HepG2 (cell line): ENCODE results near the gene AP1S3. TPM values are rescaled to one million over a fixed set of nuclear protein-coding genes. Genes with fewer than 3 reads are reported as not detected.

ENCODE experiments used
- ATAC-seq: fragments of 200-7000 bp; cut with Tn5 transposase; 3 replicates; pipeline ENCODE4 v1.9.1; 2020; ENCODE audit warnings: mild to moderate bottlenecking, moderate library complexity
- BruUV-seq: library from RNA; stranded (reverse); fragments of 400-500 nt; replicated peaks from 2 replicates; lab custom pipeline; 2021; lab: Mats Ljungman, UMichigan
- CTCF ChIA-PET: fragments of 300-600 bp; formaldehyde crosslinking; extraction: SDS; loops from one replicate; lab custom pipeline; 2021; ENCODE audit warnings: low total read pairs, inconsistent platforms, low intra/inter-chr PET ratio; lab: Yijun Ruan, JAX
- POLR2A ChIA-PET: fragments of 350-600 bp; sonication (Branson Sonifier 250); formaldehyde crosslinking; loops from one replicate; lab custom pipeline; 2020; ENCODE audit warnings: antibody characterized with exemption, inconsistent platforms; lab: Yijun Ruan, JAX
- DNase-seq: peaks from one replicate; pipeline ENCODE4 v3.0.0-alpha.2; 2015; ENCODE audit warnings: low spot score
- FAIRE-seq: peaks from 3 replicates; lab custom pipeline; 2011; peaks lifted over from hg19 to GRCh38; lab: Jason Lieb, UNC
- H2AFZ ChIP-seq: one replicate; pipeline ENCODE4 v1.6.1; 2011; ENCODE audit warnings: low read length, inconsistent platforms
- H3K27ac ChIP-seq: fragments of 300-600 bp; 3 replicates; pipeline ENCODE4 v1.8.0; 2011; ENCODE audit warnings: mixed run types, mild to moderate bottlenecking, mixed read lengths, low read length, inconsistent platforms; ENCODE audit not compliant: insufficient read depth; ENCODE audit errors: extremely low read length
- H3K27me3 ChIP-seq, 2 experiments: fragments of 200-600 bp in 1 of 2; 2 replicates in 1 of 2; 3 replicates in 1 of 2; pipeline versions ENCODE4 v1.6.0 to v1.8.0; 2011; ENCODE audit warnings: low read length in 2 of 2, mild to moderate bottlenecking in 2 of 2, moderate library complexity in 2 of 2, inconsistent platforms in 1 of 2; ENCODE audit not compliant: insufficient read depth in 2 of 2, control insufficient read depth in 1 of 2
- H3K36me3 ChIP-seq, 2 experiments: fragments of 200-600 bp in 1 of 2; replicated peaks in 1 of 2; 2 replicates in 1 of 2; 3 replicates in 1 of 2; pipeline versions ENCODE4 v1.5.1 to v1.8.0; 2011; ENCODE audit warnings: low read length in 2 of 2, inconsistent platforms in 1 of 2; ENCODE audit not compliant: insufficient read depth in 2 of 2, control insufficient read depth in 1 of 2
- H3K4me1 ChIP-seq: 2 replicates; pipeline ENCODE4 v1.5.1; 2012; ENCODE audit warnings: low read length, inconsistent platforms; ENCODE audit not compliant: insufficient read depth
- H3K4me2 ChIP-seq: 2 replicates; pipeline ENCODE4 v1.6.0; 2011; ENCODE audit warnings: low read depth, low read length, inconsistent platforms
- H3K4me3 ChIP-seq, 3 experiments: fragments of 200-600 bp in 1 of 3; sonication (generic), shearing (Covaris generic) in 1 of 3; replicated peaks in 1 of 3; 2 replicates each; pipeline ENCODE4 v1.5.1; 2011 to 2016; ENCODE audit warnings: low read length in 3 of 3, inconsistent platforms in 2 of 3, low read depth in 2 of 3, mild to moderate bottlenecking in 2 of 3, control low read depth in 1 of 3, mixed read lengths in 1 of 3; ENCODE audit not compliant: insufficient read depth in 1 of 3
- H3K79me2 ChIP-seq: one replicate; pipeline ENCODE4 v1.6.1; 2011; ENCODE audit warnings: low read length, inconsistent platforms; ENCODE audit not compliant: insufficient read depth
- H3K9ac ChIP-seq: 2 replicates; pipeline ENCODE4 v1.6.0; 2011; ENCODE audit warnings: mild to moderate bottlenecking, low read depth, low read length, inconsistent platforms; ENCODE audit not compliant: insufficient read depth
- H3K9me3 ChIP-seq: 2 replicates; pipeline ENCODE4 v1.5.1; 2012; ENCODE audit warnings: mild to moderate bottlenecking, low read length
- H4K20me1 ChIP-seq: 2 replicates; pipeline ENCODE4 v1.6.0; 2011; ENCODE audit warnings: inconsistent platforms, mild to moderate bottlenecking, low read length, moderate library complexity; ENCODE audit not compliant: insufficient read depth
- CHD4 ChIP-seq: fragments of 200-600 bp; sonication (generic); IDR thresholded peaks from 2 replicates; pipeline ENCODE4 v1.7.0; 2017; ENCODE audit warnings: mild to moderate bottlenecking, low read length, borderline replicate concordance
- FOSL2 ChIP-seq: sonication (generic); formaldehyde crosslinking; IDR thresholded peaks from 2 replicates; pipeline ENCODE4 v1.4.0; 2020; ENCODE audit warnings: missing genetic modification reagents
- GATA4 ChIP-seq: sonication (generic); IDR thresholded peaks from 2 replicates; pipeline ENCODE4 v1.6.1; 2016; ENCODE audit warnings: antibody characterized with exemption, low read depth, borderline replicate concordance
- GATAD1 ChIP-seq: IDR thresholded peaks from 2 replicates; pipeline ENCODE4 v1.6.1; 2016; ENCODE audit warnings: missing genetic modification reagents, missing compliant biosample characterization
- GATAD2A ChIP-seq: IDR thresholded peaks from 2 replicates; pipeline ENCODE4 v1.6.1; 2016
- HMG20A ChIP-seq: IDR thresholded peaks from 2 replicates; pipeline ENCODE4 v1.6.1; 2016; ENCODE audit warnings: borderline replicate concordance
- NFIC ChIP-seq: IDR thresholded peaks from 2 replicates; pipeline ENCODE4 v1.6.1; 2012; ENCODE audit warnings: mild to moderate bottlenecking, low read length, inconsistent platforms
- NFRKB ChIP-seq: fragments of 450-650 bp; IDR thresholded peaks from 2 replicates; pipeline ENCODE4 v1.6.1; 2017
- RARG ChIP-seq: sonication (generic); formaldehyde crosslinking; IDR thresholded peaks from 2 replicates; pipeline ENCODE4 v1.4.0; 2020; ENCODE audit warnings: low read depth, mild to moderate bottlenecking, missing genetic modification reagents
- RBFOX2 ChIP-seq: fragments of 200-400 bp; formaldehyde crosslinking; IDR thresholded peaks from 2 replicates; pipeline ENCODE4 v1.6.1; 2017; ENCODE audit warnings: low read depth, mild to moderate bottlenecking, low read length
- TARDBP ChIP-seq: sonication (generic); formaldehyde crosslinking; IDR thresholded peaks from 2 replicates; pipeline ENCODE4 v1.8.0; 2022; ENCODE audit warnings: mild to moderate bottlenecking, missing genetic modification reagents
- ZFX ChIP-seq: sonication (generic); formaldehyde crosslinking; IDR thresholded peaks from 2 replicates; pipeline ENCODE4 v1.4.0; 2020; ENCODE audit warnings: mild to moderate bottlenecking, low read depth, missing genetic modification reagents, moderate library complexity
- ZKSCAN5 ChIP-seq: sonication (generic); formaldehyde crosslinking; IDR thresholded peaks from 2 replicates; pipeline ENCODE4 v1.5.1; 2020; ENCODE audit warnings: mild to moderate bottlenecking, missing genetic modification reagents
- ZMYM3 ChIP-seq: sonication (generic); formaldehyde crosslinking; IDR thresholded peaks from 2 replicates; pipeline ENCODE4 v1.5.1; 2020; ENCODE audit warnings: mild to moderate bottlenecking, missing genetic modification reagents
- ZNF235 ChIP-seq: sonication (generic); formaldehyde crosslinking; IDR thresholded peaks from 2 replicates; pipeline ENCODE4 v1.8.1; 2023; ENCODE audit warnings: mild to moderate bottlenecking, missing genetic modification reagents, borderline replicate concordance
- ZNF343 ChIP-seq: sonication (generic); formaldehyde crosslinking; IDR thresholded peaks from 2 replicates; pipeline ENCODE4 v1.4.0; 2020; ENCODE audit warnings: mild to moderate bottlenecking, missing genetic modification reagents
- ZNF460 ChIP-seq: sonication (generic); formaldehyde crosslinking; IDR thresholded peaks from 2 replicates; pipeline ENCODE4 v1.5.1; 2020; ENCODE audit warnings: missing genetic modification reagents, mild to moderate bottlenecking, borderline replicate concordance
- ZNF629 ChIP-seq: sonication (generic); formaldehyde crosslinking; conservative IDR thresholded peaks from 2 replicates; pipeline ENCODE4 v1.5.0; 2020; ENCODE audit warnings: missing genetic modification reagents
- ZNF710 ChIP-seq: sonication (generic); formaldehyde crosslinking; IDR thresholded peaks from 2 replicates; pipeline ENCODE4 v1.5.0; 2020; ENCODE audit warnings: mild to moderate bottlenecking, missing genetic modification reagents, borderline replicate concordance
- WGBS: methylation state at CpG from one replicate; pipeline ENCODE4 v1.1.6; 2017; ENCODE audit warnings: low lambda C conversion rate; 5-methylcytosine and 5-hydroxymethylcytosine counted together
- in situ Hi-C: cut with HindIII; loops from 2 replicates; pipeline ENCODE4 v1.10.0; 2017; ENCODE audit warnings: low pct_unique_long_range_greater_than_20kb; ENCODE audit not compliant: extremely low pct_ligation_motif_present
- intact Hi-C: fragments of 100-400 bp; cut with micrococcal nuclease; formaldehyde crosslinking; loops from one replicate; pipeline ENCODE4 v1.10.0; 2022; ENCODE audit not compliant: unreplicated experiment
- polyA plus RNA-seq, 8 experiments: library from polyadenylated mRNA; depleted of rRNA in 3 of 8; stranded (reverse) in 7 of 8; unstranded in 1 of 8; fragments of >200 nt; fragmentation: Illumina TruSeq in 4 of 8; extraction: Trizol in 4 of 8; gene quantifications; 2 replicates each; pipeline versions ENCODE4 v1.2.1 to v1.2.3, GENCODE V29; 2011 to 2016; ENCODE audit warnings: low read depth in 4 of 8, missing spikeins in 1 of 8, mixed read lengths in 1 of 8; ENCODE audit not compliant: insufficient read depth in 1 of 8
- total RNA-seq, 5 experiments: library from RNA; depleted of rRNA; stranded (reverse); fragments of >200 nt; fragmentation: Illumina TruSeq; extraction: Trizol; gene quantifications; 2 replicates each; pipeline ENCODE4 v1.2.3, GENCODE V29; 2016; ENCODE audit warnings: low read depth in 1 of 5

AP1S3 gene
- total and polyA plus RNA-seq, 2 of the 13 experiments (the other 11 are each of a cell fraction or from before 2014, with no cell fraction given), result 3.0 to 16.3 TPM

- intact Hi-C loops, result no loop called here
- Histone ChIP-seq H3K79me2 (no peaks in the 10 kb centered on the region), H3K27ac (no peak overlapping the region), H3K4me2 (no peak overlapping the region), H3K9ac (no peak overlapping the region), H2AFZ (no peak overlapping the region)
- no peak for DNase-seq
- TF ChIP-seq TARDBP (CRISPR knock-in tag) (no peak), ZNF460 (CRISPR knock-in tag) (no peak), ZMYM3 (CRISPR knock-in tag) (no peak), RBFOX2 (no peak)
- TF ChIP-seq, all 625 proteins: peak for 0
- BruUV-seq, result no TSS peak
- FAIRE-seq (no peak), ATAC-seq (peak; percentile 53)
- no peaks in the 10 kb centered on the region for H3K36me3 ChIP-seq
- H3K9me3 ChIP-seq, result no peaks in the 10 kb centered on the region
- no peaks in the 10 kb centered on the region for H3K4me1 ChIP-seq
- no peaks in the 10 kb centered on the region for H4K20me1 ChIP-seq
- H3K27me3 ChIP-seq, result no peaks in the 10 kb centered on the region; a peak in 1 of 5 replicates
- POLR2A ChIA-PET, result no interaction called here
- in situ Hi-C loops, result no loop called here
- 18% methylated on average over 6 of the region's 6 CpGs for WGBS
- no peak overlapping the region for H3K4me3 ChIP-seq
- CTCF ChIA-PET, result no interaction called here
Measured at GRCh38 chr2:223737207-223737606, 100.2 kb downstream of the AP1S3 start.

DNA sequence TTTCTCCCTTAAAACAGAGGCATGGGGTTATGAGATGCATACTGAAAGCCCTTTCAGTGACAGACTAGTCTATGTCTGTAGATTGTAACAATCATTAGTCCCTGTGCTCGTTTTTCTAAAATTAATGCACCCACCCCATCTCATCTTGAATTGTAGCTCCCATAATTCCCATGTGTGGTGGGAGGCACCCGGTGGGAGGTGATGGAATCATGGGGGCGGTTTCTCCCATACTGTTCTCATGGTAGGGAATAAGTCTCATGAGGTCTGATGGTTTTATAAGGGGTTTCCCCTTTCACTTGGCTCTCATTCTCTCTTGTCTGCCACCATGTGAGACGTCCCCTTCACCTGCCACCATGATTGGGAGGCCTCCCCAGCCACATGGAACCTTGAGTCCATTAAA is 100.9 kb downstream of the AP1S3 start:
- H3K4me3 ChIP-seq, result no peak overlapping the region
- in situ Hi-C loops, result no loop called here
- ChIA-PET CTCF (no interaction called here), POLR2A (no interaction called here)
- no peak overlapping the region for H3K27ac ChIP-seq
- H3K4me1 ChIP-seq, result no peaks in the 10 kb centered on the region
- H2AFZ ChIP-seq, result no peak overlapping the region
- 49% methylated on average over 4 of the region's 4 CpGs for WGBS
- intact Hi-C loops, result no loop called here
- DNase-seq, result no peak
- no peaks in the 10 kb centered on the region for H3K79me2 ChIP-seq
- no peak overlapping the region for H3K9ac ChIP-seq
- H3K4me2 ChIP-seq, result no peak overlapping the region
- no peak for FAIRE-seq
- no peaks in the 10 kb centered on the region for H4K20me1 ChIP-seq
- BruUV-seq, result no TSS peak
- no peaks in the 10 kb centered on the region for H3K36me3 ChIP-seq
- H3K27me3 ChIP-seq, result no peaks in the 10 kb centered on the region; a peak in 1 of 5 replicates
- no peaks in the 10 kb centered on the region for H3K9me3 ChIP-seq
- ATAC-seq, result no peak
- TF ChIP-seq NFRKB (no peak), FOSL2 (no peak), GATA4 (no peak), ZNF629 (CRISPR knock-in tag) (no peak), NFIC (no peak), ZNF710 (CRISPR knock-in tag) (no peak), RARG (CRISPR knock-in tag) (no peak), GATAD2A (CRISPR knock-in tag) (no peak), CHD4 (no peak), ZKSCAN5 (CRISPR knock-in tag) (no peak), GATAD1 (no peak), ZFX (CRISPR knock-in tag) (no peak), ZNF343 (CRISPR knock-in tag) (no peak), HMG20A (no peak), ZNF235 (CRISPR knock-in tag) (no peak)
